GM12878 (cell line): ENCODE measurements around the gene ATP2A2. TPM values are rescaled to one million over a fixed set of nuclear protein-coding genes. Genes with fewer than 3 reads are reported as not detected.

ENCODE experiments used
- ATAC-seq: fragments of 200-7000 bp; cut with Tn5 transposase; 3 replicates; pipeline ENCODE4 v1.9.1; 2020; ENCODE audit warnings: mild to moderate bottlenecking, moderate library complexity
- BruUV-seq: library from RNA; stranded (reverse); fragments of 400-500 nt; replicated peaks from 2 replicates; lab custom pipeline; 2021; lab: Mats Ljungman, UMichigan
- CTCF ChIA-PET: fragments of 300-600 bp; sonication (Branson Sonifier 250); formaldehyde crosslinking; extraction: SDS; loops from one replicate; lab custom pipeline; 2021; ENCODE audit warnings: inconsistent platforms; lab: Yijun Ruan, JAX
- POLR2A ChIA-PET: fragments of 350-600 bp; formaldehyde crosslinking; extraction: SDS; loops from one replicate; lab custom pipeline; 2021; ENCODE audit warnings: inconsistent platforms; lab: Charles Lee
- RAD21 ChIA-PET: fragments of 300-600 bp; sonication (Branson Sonifier 250); formaldehyde crosslinking; loops from one replicate; lab custom pipeline; 2023; ENCODE audit warnings: antibody characterized with exemption; ENCODE audit not compliant: unreplicated experiment; lab: Charles Lee
- SMC1A ChIA-PET: fragments of 300-600 bp; sonication (Branson Sonifier 250); formaldehyde crosslinking; loops from one replicate; lab custom pipeline; 2023; ENCODE audit not compliant: unreplicated experiment, uncharacterized antibody; lab: Charles Lee
- DNase-seq: peaks from one replicate; pipeline ENCODE4 v3.0.0-alpha.2; 2011; ENCODE audit warnings: low read depth, low spot score
- FAIRE-seq: peaks from 3 replicates; lab custom pipeline; 2011; peaks lifted over from hg19 to GRCh38; lab: Jason Lieb, UNC
- H2AFZ ChIP-seq: 2 replicates; pipeline ENCODE4 v1.6.0; 2011; ENCODE audit warnings: low read depth, low read length, control low read depth; ENCODE audit not compliant: control insufficient read depth
- H3K27ac ChIP-seq: 2 replicates; pipeline ENCODE4 v1.5.1; 2011; ENCODE audit warnings: control low read depth; ENCODE audit not compliant: control insufficient read depth, insufficient read depth
- H3K27me3 ChIP-seq, 2 experiments: replicated peaks in 1 of 2; 2 replicates each; pipeline versions ENCODE4 v1.6.0 to v1.6.1; 2011; ENCODE audit warnings: low read length in 1 of 2; ENCODE audit not compliant: control insufficient read depth in 2 of 2, insufficient read depth in 2 of 2
- H3K36me3 ChIP-seq, 2 experiments: 2 replicates each; pipeline ENCODE4 v1.5.1; 2011; ENCODE audit warnings: low read length in 1 of 2; ENCODE audit not compliant: control insufficient read depth in 2 of 2, insufficient read depth in 2 of 2
- H3K4me1 ChIP-seq: 2 replicates; pipeline ENCODE4 v1.6.1; 2011; ENCODE audit warnings: mild to moderate bottlenecking, low read length, moderate library complexity, mixed read lengths; ENCODE audit not compliant: control insufficient read depth, insufficient read depth
- H3K4me2 ChIP-seq: 2 replicates; pipeline ENCODE4 v1.6.0; 2011; ENCODE audit warnings: control low read depth; ENCODE audit not compliant: control insufficient read depth, insufficient read depth
- H3K4me3 ChIP-seq: fragments of 200-600 bp; sonication (generic); 2 replicates; pipeline ENCODE4 v1.5.1; 2016
- H3K79me2 ChIP-seq: 2 replicates; pipeline ENCODE4 v1.6.0; 2011; ENCODE audit warnings: low read length; ENCODE audit not compliant: control insufficient read depth, insufficient read depth
- H3K9ac ChIP-seq: 2 replicates; pipeline ENCODE4 v1.8.0; 2011; ENCODE audit warnings: low read length, control low read depth, mixed read lengths; ENCODE audit not compliant: control insufficient read depth, insufficient read depth
- H3K9me3 ChIP-seq: replicated peaks from 3 replicates; pipeline ENCODE4 v1.5.1; 2011; ENCODE audit warnings: mild to moderate bottlenecking, low read length; ENCODE audit not compliant: control insufficient read depth, insufficient read depth
- H4K20me1 ChIP-seq: 2 replicates; pipeline ENCODE4 v1.6.0; 2011; ENCODE audit not compliant: control insufficient read depth, insufficient read depth
- BCL11A ChIP-seq: IDR thresholded peaks from 2 replicates; pipeline ENCODE4 v1.6.1; 2011; ENCODE audit warnings: low read depth, low read length
- BMI1 ChIP-seq: fragments of 450-650 bp; IDR thresholded peaks from 2 replicates; pipeline ENCODE4 v1.6.1; 2016; ENCODE audit warnings: mild to moderate bottlenecking, moderate library complexity, borderline replicate concordance
- CBX5 ChIP-seq: sonication (generic); IDR thresholded peaks from 2 replicates; pipeline ENCODE4 v1.6.1; 2016; ENCODE audit warnings: low read depth, moderate library complexity, mild to moderate bottlenecking, inconsistent platforms
- CEBPZ ChIP-seq: fragments of 150-350 bp; IDR thresholded peaks from 2 replicates; pipeline ENCODE4 v1.6.1; 2016; ENCODE audit warnings: low read depth, low read length
- CHD2 ChIP-seq: IDR thresholded peaks from 2 replicates; pipeline ENCODE4 v1.6.1; 2011; ENCODE audit warnings: low read depth, low read length, improper control_type of control experiment, borderline replicate concordance
- IRF3 ChIP-seq: fragments of 450-650 bp; IDR thresholded peaks from 2 replicates; pipeline ENCODE4 v1.6.1; 2014; ENCODE audit warnings: mild to moderate bottlenecking
- MTA3 ChIP-seq: IDR thresholded peaks from 2 replicates; pipeline ENCODE4 v1.6.1; 2012; ENCODE audit warnings: low read length, inconsistent platforms, borderline replicate concordance
- MYB ChIP-seq: fragments of 150-350 bp; IDR thresholded peaks from 2 replicates; pipeline ENCODE4 v1.6.1; 2014; ENCODE audit warnings: mild to moderate bottlenecking, low read depth, low read length, borderline replicate concordance
- NR2F1 ChIP-seq: fragments of 450-650 bp; conservative IDR thresholded peaks from 2 replicates; pipeline ENCODE4 v1.6.1; 2017; ENCODE audit warnings: mild to moderate bottlenecking
- PBX3 ChIP-seq: IDR thresholded peaks from 2 replicates; pipeline ENCODE4 v1.6.1; 2011; ENCODE audit warnings: mild to moderate bottlenecking, low read depth, low read length, moderate library complexity; ENCODE audit not compliant: insufficient replicate concordance
- RAD21 ChIP-seq: IDR thresholded peaks from 2 replicates; pipeline ENCODE4 v1.6.1; 2011; ENCODE audit warnings: mild to moderate bottlenecking, low read depth, low read length, moderate library complexity; ENCODE audit not compliant: insufficient read depth
- RCOR1 ChIP-seq: conservative IDR thresholded peaks from 2 replicates; pipeline ENCODE4 v1.6.1; 2012; ENCODE audit warnings: low read depth, low read length, improper control_type of control experiment
- STAT3 ChIP-seq: IDR thresholded peaks from 2 replicates; pipeline ENCODE4 v1.6.1; 2011; ENCODE audit warnings: low read depth, low read length, improper control_type of control experiment
- ZNF622 ChIP-seq: fragments of 450-650 bp; IDR thresholded peaks from 2 replicates; pipeline ENCODE4 v1.6.1; 2017; ENCODE audit warnings: mild to moderate bottlenecking, inconsistent platforms
- ZNF687 ChIP-seq: fragments of 450-650 bp; IDR thresholded peaks from 2 replicates; pipeline ENCODE4 v1.6.1; 2017; ENCODE audit warnings: mild to moderate bottlenecking, moderate library complexity
- WGBS: methylation state at CpG from one replicate; pipeline ENCODE4 v1.1.6; 2016; ENCODE audit warnings: low lambda C conversion rate; ENCODE audit not compliant: insufficient replicate concordance, insufficient coverage; ENCODE audit errors: missing lambda C conversion rate; 5-methylcytosine and 5-hydroxymethylcytosine counted together
- in situ Hi-C: fragments of 300-500 bp; cut with MboI; formaldehyde crosslinking; loops from 9 replicates; pipeline ENCODE4 v1.14.3; 2018; ENCODE audit warnings: mixed read lengths
- intact Hi-C: fragments of 100-400 bp; cut with micrococcal nuclease; formaldehyde crosslinking; loops from one replicate; pipeline ENCODE4 v1.14.2; 2022; ENCODE audit not compliant: unreplicated experiment
- polyA plus RNA-seq, 11 experiments: library from polyadenylated mRNA; depleted of rRNA in 4 of 11; unstranded in 6 of 11; stranded (reverse) in 5 of 11; fragments of >200 nt; fragmentation: Nextera tagmentation in 4 of 11; fragmentation: Illumina TruSeq in 1 of 11; extraction: Ambion mirVana in 4 of 11; extraction: Trizol in 1 of 11; gene quantifications; 1 replicate in 1 of 11; 2 replicates in 10 of 11; pipeline versions ENCODE4 v1.2.1 to v1.2.3, GENCODE V29; 2011 to 2016; ENCODE audit warnings: inconsistent platforms in 2 of 11, missing spikeins in 2 of 11, low read depth in 1 of 11
- total RNA-seq, 4 experiments: library from RNA; depleted of rRNA in 3 of 4; stranded (reverse); fragments of >200 nt in 3 of 4; fragmentation: Illumina TruSeq in 1 of 4; extraction: Trizol in 1 of 4; gene quantifications; 2 replicates each; pipeline versions ENCODE4 v1.2.1 to v1.2.3, GENCODE V29; 2013 to 2021

The ATP2A2 gene
- total and polyA plus RNA-seq, 10 of the 15 experiments (the other 5 are each of a cell fraction or from before 2014, with no cell fraction given): 3.7 to 133 (median 34.4) TPM

GRCh38 chr12:110256780-110257431 lies 24.1 kb upstream of the ATP2A2 start:
- Histone ChIP-seq H3K9ac (no peak overlapping the region), H3K27me3 (no peaks in the 10 kb centered on the region), H3K4me2 (no peak overlapping the region), H4K20me1 (no peaks in the 10 kb centered on the region), H3K79me2 (no peaks in the 10 kb centered on the region), H3K36me3 (no peaks in the 10 kb centered on the region), H3K9me3 (no peaks in the 10 kb centered on the region), H3K4me1 (no peaks in the 10 kb centered on the region), H3K27ac (no peak overlapping the region), H3K4me3 (no peak overlapping the region), H2AFZ (no peak overlapping the region)
- intact Hi-C loops: no loop called here
- ChIA-PET POLR2A (no interaction called here), SMC1A (no interaction called here), CTCF (interaction anchor here (0.7 to 2.3 kb wide), 4 partner anchors 11 to 157 kb away, joined by 3 to 5 read pairs (median 3); no protein-coding TSS in a partner anchor), RAD21 (no interaction called here)
- no TSS peak for BruUV-seq
- no peak for FAIRE-seq
- no peak for ATAC-seq
- DNase-seq: no peak
- in situ Hi-C loops: no loop called here
- WGBS: 54% methylated on average over 12 of the region's 12 CpGs
- TF ChIP-seq MYB (no peak), PBX3 (no peak), STAT3 (no peak), BMI1 (no peak), MTA3 (no peak), RCOR1 (no peak), CEBPZ (no peak), CHD2 (no peak), BCL11A (no peak), CBX5 (no peak), IRF3 (no peak), ZNF687 (no peak), RAD21 (no peak), ZNF622 (no peak), NR2F1 (no peak)
